Measurements from ENCODE around the gene HECTD1.
"Not testable (repeated sequence)": the region's sequence is repeated elsewhere in the genome, so short reads cannot be mapped to it uniquely, and the experiment has no call there.

The HECTD1 gene

GRCh38 chr14:31139301-31139847, 68.2 kb downstream of the HECTD1 start:
- no peak for DNase-seq

GRCh38 chr14:31138301-31138700, 69.3 kb downstream of the HECTD1 start:
- no peak for DNase-seq

DNA sequence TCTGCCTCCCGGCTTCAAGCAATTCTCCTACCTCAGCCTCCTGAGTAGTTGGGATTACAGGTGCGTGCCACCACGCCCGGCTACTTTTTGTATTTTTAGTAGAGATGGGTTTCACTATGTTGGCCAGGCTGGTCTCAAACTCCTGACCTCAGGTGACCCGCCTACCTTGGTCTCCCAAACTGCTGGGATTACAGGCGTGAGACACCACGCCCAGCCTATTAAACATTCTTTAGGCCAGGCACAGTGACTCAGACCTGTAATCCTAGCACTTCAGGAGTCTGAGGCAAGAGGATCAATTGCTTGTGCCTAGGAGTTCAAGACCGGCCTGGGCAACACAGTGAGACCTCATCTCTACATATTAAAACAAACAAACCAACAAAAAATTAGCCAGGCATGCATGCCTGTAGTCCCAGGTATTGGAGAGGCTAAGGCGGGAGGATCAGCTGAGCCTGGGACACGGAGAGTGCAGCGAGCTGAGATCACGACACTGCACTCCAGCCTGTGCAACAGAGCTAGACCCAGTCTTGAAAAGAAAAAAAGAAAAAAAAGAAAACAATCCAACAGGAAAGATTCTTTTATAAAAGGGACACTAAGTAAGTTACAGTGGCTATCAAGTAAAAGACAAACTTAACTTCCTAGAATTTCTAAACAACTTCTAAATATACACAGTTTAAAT, 70.2 kb downstream of the HECTD1 start:
- DNase-seq: no peak

DNA sequence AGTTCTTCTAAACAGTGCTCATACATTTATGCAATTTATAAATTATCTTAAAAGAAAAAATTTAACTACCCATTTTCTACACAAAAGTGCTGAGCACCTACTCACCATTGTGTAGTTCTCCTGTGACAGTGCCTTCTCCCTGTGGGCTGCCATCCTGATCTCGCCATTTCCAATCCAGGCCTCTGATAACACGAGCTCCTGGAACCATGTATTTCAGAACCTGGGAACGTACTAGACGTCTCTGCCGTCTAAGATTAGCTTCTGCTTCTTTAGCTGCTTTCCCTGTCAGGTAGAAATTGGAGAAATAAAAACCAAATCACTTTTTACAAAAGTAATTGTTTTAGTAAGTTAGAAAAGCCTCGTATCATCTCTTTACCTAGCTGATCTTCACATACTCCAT, 74.5 kb downstream of the HECTD1 start:
- DNase-seq: no peak

- no peak for DNase-seq
These were observed 78.7 kb downstream of the HECTD1 start for GRCh38 chr14:31128601-31129526.

DNA sequence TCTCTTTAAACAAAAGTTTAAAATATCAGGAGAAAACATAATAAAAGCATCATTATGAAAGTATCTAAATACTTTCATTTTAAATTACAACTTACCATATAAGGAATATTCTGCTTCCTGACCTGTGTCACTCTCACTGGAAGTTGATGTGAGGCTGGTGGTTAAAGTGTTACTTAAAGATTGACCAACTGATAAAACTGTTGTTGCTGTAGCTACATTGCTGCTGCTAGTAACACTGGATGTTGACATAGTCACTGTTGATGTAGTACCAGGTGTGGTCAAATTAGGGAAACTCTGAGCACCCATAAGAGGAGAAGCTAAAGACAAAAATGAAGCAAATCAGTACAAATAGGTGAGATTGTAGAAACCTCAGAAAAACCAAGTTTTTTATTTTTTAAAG, 79.9 kb downstream of the HECTD1 start:
- DNase-seq: no peak

DNA sequence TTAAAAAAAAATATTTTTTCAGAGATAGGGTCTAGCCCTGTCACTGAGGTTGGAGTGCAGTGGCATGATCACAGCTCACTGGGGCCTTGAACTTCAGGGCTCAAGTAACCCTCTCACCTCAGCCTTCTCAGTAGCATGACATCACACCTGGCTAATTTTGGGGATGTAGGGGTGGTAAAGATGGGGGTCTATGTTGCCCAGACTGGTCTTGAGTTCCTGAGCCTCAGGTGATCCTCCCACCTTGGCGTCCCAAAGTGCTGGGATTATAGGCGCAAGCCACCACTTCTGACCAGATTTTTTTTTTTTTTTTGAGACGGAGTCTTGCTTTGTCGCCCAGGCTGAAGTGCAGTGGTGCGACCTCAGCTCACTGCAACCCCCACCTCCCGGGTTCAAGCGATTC, 80.9 kb downstream of the HECTD1 start:
- no peak for DNase-seq

GRCh38 chr14:31125231-31125630, 82.4 kb downstream of the HECTD1 start:
- DNase-seq: no peak

DNA sequence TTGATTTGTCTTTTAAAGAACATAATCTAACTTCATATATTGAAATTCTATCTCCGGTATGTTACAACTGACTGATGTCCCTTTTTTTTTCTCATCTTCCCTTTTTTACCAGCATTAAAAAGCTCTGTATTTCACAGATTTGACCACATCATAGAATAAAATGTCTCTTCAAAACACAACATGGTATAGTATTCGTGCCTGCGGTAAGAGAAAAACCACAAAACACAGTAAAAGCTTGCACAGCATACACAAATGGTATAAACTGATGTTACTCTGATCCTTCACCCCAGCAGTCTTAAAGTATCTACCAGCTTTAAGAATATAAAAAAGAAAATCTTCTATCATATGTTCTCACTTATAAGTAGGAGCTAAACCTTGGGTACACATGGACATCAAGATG, 83.4 kb downstream of the HECTD1 start:
- no peak for DNase-seq

GRCh38 chr14:31122921-31123320, 84.7 kb downstream of the HECTD1 start:
- DNase-seq: no peak

DNA sequence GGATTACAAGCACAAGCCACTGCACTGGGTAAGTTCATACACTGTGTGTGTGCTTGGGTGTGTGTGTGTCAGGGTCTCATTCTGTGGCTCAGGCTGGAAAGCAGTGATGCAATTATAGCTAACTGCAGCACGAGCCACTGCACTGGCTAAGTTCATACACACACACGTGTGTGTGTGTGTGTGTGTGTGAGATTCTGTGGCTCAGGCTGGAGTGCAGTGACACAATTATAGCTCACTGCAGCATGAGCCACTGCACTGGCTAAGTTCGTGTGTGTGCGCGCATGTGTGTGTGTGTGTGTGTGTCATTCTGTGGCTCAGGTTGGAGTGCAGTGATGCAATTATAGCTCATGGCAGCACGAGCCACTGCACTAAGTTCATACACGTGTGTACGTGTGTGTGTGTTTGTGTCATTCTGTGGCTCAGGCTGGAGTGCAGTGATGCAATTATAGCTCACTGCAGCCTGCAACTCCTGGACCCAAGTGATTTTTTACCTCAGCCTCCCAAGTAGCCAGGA, 85.4 kb downstream of the HECTD1 start:
- DNase-seq: no peak

GRCh38 chr14:31118892-31119291, 88.7 kb downstream of the HECTD1 start:
- no peak for DNase-seq

GRCh38 chr14:31113794-31114193, 93.8 kb downstream of the HECTD1 start:
- no peak for DNase-seq

GRCh38 chr14:31110872-31111271, 96.7 kb downstream of the HECTD1 start:
- no peak for DNase-seq

GRCh38 chr14:31109257-31109656, 98.3 kb downstream of the HECTD1 start:
- no peak for DNase-seq

DNA sequence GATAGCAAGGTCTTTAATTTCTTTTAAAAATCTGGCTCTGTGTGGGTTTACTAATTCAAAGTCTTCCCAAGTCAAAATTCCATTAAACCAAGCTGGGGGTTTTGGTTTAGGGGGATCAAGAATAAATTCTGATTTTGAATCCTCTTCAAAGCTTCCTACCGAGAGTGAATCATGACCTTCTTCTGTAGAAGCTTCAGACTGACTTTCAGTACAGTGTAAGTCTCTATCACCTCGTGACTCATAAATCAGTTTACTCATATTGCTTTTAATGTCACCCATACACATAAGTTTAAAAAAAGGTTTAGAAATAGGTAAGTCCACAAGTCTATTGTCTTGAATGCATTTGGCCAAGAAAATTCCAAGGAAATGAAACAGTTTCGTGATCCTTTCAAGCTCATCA, 100.8 kb downstream of the HECTD1 start:
- DNase-seq: no peak

- DNase-seq: no peak
These were observed 110.5 kb downstream of the HECTD1 start for GRCh38 chr14:31097081-31097480.

- DNase-seq: no peak
These were observed 111.3 kb downstream of the HECTD1 start for GRCh38 chr14:31096255-31096654.

- not testable (repeated sequence) for DNase-seq
These were observed 111.8 kb downstream of the HECTD1 start for GRCh38 chr14:31095817-31096216.

DNA sequence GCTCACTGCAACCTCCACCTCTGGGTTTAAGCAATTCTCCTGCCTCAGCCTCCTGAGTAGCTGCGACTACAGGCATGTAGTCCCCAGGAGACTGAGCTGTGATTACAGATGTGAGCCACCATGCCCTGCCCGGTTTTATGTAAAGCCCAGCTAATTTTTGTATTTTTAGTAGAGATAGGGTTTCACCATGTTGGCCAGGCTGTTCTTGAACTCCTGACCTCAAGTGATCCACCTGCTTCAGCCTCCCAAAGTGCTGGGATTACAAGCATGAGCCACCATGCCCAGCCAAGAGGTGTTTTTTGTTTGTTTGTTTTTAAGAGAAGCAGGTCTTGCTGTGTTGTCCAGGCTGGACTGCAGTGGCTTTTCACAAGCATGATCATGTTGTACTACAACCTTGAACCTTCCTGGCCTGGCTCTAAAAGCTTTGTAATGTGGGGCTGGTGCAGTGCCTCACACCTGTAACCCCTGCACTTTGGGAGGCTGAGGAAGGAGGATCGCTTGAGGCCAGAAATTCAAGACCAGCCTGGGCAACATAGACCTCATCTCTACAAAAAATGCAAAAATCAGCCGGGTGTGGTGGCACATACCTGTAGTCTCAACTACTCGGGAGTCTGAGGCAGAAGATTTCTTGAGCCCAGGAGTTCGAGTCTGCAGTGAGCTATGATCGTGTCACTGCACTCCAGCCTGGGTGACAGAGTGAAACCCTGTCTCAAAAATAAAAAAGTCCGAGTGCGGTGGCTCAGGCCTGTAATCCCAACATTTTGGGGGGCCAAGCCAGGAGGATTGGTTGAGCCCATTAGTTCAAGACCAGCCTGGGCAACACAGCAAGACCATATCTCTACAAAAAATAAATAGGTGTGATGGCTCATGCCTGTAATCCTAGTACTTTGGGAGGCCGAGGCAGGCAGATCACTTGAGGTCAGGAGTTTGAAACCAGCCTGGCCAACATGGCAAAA, 113.4 kb downstream of the HECTD1 start:
- DNase-seq: not testable (repeated sequence)

GRCh38 chr14:31092160-31092708, 115.4 kb downstream of the HECTD1 start:
- no peak for DNase-seq
